ENCODE measurements around the gene CPAMD8.
"Not testable (repeated sequence)": the region's sequence is repeated elsewhere in the genome, so short reads cannot be mapped to it uniquely, and the experiment has no call there.

Gene CPAMD8

GRCh38 chr19:16874978-16875299 is 151.7 kb downstream of the CPAMD8 start:
- DNase-seq (ENCODE audit: low spot score) = not testable (repeated sequence)

- no peak for DNase-seq (ENCODE audit: low spot score)
Measured at GRCh38 chr19:16874250-16874977, 152.2 kb downstream of the CPAMD8 start.

- no peak for DNase-seq (ENCODE audit: low spot score)
Measured at GRCh38 chr19:16873594-16873993, 153.0 kb downstream of the CPAMD8 start.

GRCh38 chr19:16872728-16873127 is 153.9 kb downstream of the CPAMD8 start:
- DNase-seq (ENCODE audit: low spot score) = no peak

- no peak for DNase-seq (ENCODE audit: low spot score)
Measured at GRCh38 chr19:16871871-16872270, 154.7 kb downstream of the CPAMD8 start.

- no peak for DNase-seq (ENCODE audit: low spot score)
Measured at GRCh38 chr19:16869331-16869972, 157.2 kb downstream of the CPAMD8 start.

- no peak for DNase-seq (ENCODE audit: low spot score)
Measured at GRCh38 chr19:16868423-16869130, 158.0 kb downstream of the CPAMD8 start.

- no peak for DNase-seq (ENCODE audit: low spot score)
Measured at GRCh38 chr19:16867211-16867610, 159.4 kb downstream of the CPAMD8 start.

- DNase-seq (ENCODE audit: low spot score) = no peak
Measured at GRCh38 chr19:16862826-16863415, 163.7 kb downstream of the CPAMD8 start.

- no peak for DNase-seq (ENCODE audit: low spot score)
Measured at GRCh38 chr19:16861834-16862233, 164.8 kb downstream of the CPAMD8 start.

GRCh38 chr19:16861011-16861410 is 165.6 kb downstream of the CPAMD8 start:
- no peak for DNase-seq (ENCODE audit: low spot score)

GRCh38 chr19:16860118-16860517 is 166.5 kb downstream of the CPAMD8 start:
- no peak for DNase-seq (ENCODE audit: low spot score)

GRCh38 chr19:16859626-16860025 is 167.0 kb downstream of the CPAMD8 start:
- DNase-seq (ENCODE audit: low spot score) = no peak

GRCh38 chr19:16856091-16856490 is 170.5 kb downstream of the CPAMD8 start:
- DNase-seq (ENCODE audit: low spot score) = no peak

- no peak for DNase-seq (ENCODE audit: low spot score)
Measured at GRCh38 chr19:16853066-16853465, 173.5 kb downstream of the CPAMD8 start.

GRCh38 chr19:16851031-16851712 is 175.4 kb downstream of the CPAMD8 start:
- peak; percentile 80 for DNase-seq (ENCODE audit: low spot score)

GRCh38 chr19:16850133-16850532 is 176.5 kb downstream of the CPAMD8 start:
- peak; percentile 20 for DNase-seq (ENCODE audit: low spot score)

- DNase-seq (ENCODE audit: low spot score) = peak; percentile 27
Measured at GRCh38 chr19:16849168-16849567, 177.4 kb downstream of the CPAMD8 start.

- DNase-seq (ENCODE audit: low spot score) = no peak
Measured at GRCh38 chr19:16847430-16847829, 179.2 kb downstream of the CPAMD8 start.

GRCh38 chr19:16846901-16847300 is 179.7 kb downstream of the CPAMD8 start:
- DNase-seq (ENCODE audit: low spot score) = no peak

Measured in kidney tubule cell (primary cell).